Liver (tissue), 9 donors: ENCODE results near the gene GJB1. TPM values are rescaled to one million over a fixed set of nuclear protein-coding genes. Genes with fewer than 3 reads are reported as not detected.

Experiments
- DNase-seq: peaks from one replicate; pipeline ENCODE4 v3.0.0-alpha.2; 2017; ENCODE audit warnings: low spot score
- H3K27ac ChIP-seq, 2 donors: one replicate each; pipeline ENCODE4 v1.7.0; 2013; ENCODE audit warnings: inconsistent platforms in 2 of 2, low read length in 2 of 2, control low read depth in 1 of 2, low read depth in 1 of 2, mild to moderate bottlenecking in 1 of 2
- H3K27me3 ChIP-seq, 4 donors: one replicate each; pipeline versions ENCODE4 v1.6.1 to v1.7.0; 2013; ENCODE audit warnings: low read length in 3 of 4, inconsistent platforms in 1 of 4, mild to moderate bottlenecking in 1 of 4, moderate library complexity in 1 of 4; ENCODE audit not compliant: control insufficient read depth in 4 of 4, insufficient read depth in 4 of 4
- H3K36me3 ChIP-seq, 4 donors: one replicate each; pipeline versions ENCODE4 v1.6.1 to v1.7.0; 2013; ENCODE audit warnings: low read length in 3 of 4, mild to moderate bottlenecking in 3 of 4, low read depth in 1 of 4, moderate library complexity in 1 of 4; ENCODE audit not compliant: control insufficient read depth in 4 of 4, insufficient read depth in 3 of 4
- H3K4me1 ChIP-seq, 4 donors: one replicate each; pipeline versions ENCODE4 v1.6.1 to v1.7.0; 2013; ENCODE audit warnings: low read length in 3 of 4, mild to moderate bottlenecking in 3 of 4, moderate library complexity in 1 of 4; ENCODE audit not compliant: control insufficient read depth in 4 of 4, insufficient read depth in 4 of 4
- H3K4me3 ChIP-seq, 3 donors: one replicate each; pipeline versions ENCODE4 v1.6.1 to v1.7.0; 2013; ENCODE audit warnings: low read length in 3 of 3, control low read depth in 1 of 3, low read depth in 1 of 3, mild to moderate bottlenecking in 1 of 3
- H3K9ac ChIP-seq, 2 donors: one replicate each; pipeline ENCODE4 v1.7.0; 2013; ENCODE audit warnings: low read length in 2 of 2, mild to moderate bottlenecking in 2 of 2, moderate library complexity in 2 of 2, control low read depth in 1 of 2, low read depth in 1 of 2
- H3K9me3 ChIP-seq, 4 donors: one replicate each; pipeline versions ENCODE4 v1.6.1 to v1.7.0; 2013; ENCODE audit warnings: low read length in 3 of 4; ENCODE audit not compliant: control insufficient read depth in 4 of 4
- EGR1 ChIP-seq, 2 donors: IDR thresholded peaks; 2 replicates each; pipeline ENCODE4 v1.6.1; 2016 to 2018; ENCODE audit warnings: antibody characterized with exemption in 2 of 2, low read depth in 2 of 2
- FOXA1 ChIP-seq: IDR thresholded peaks from 2 replicates; pipeline ENCODE4 v1.6.1; 2016; ENCODE audit warnings: antibody characterized with exemption
- GABPA ChIP-seq, 2 donors: IDR thresholded peaks in 1 of 2; conservative IDR thresholded peaks in 1 of 2; 2 replicates each; pipeline ENCODE4 v1.6.1; 2016; ENCODE audit warnings: antibody characterized with exemption in 2 of 2, mild to moderate bottlenecking in 1 of 2, moderate library complexity in 1 of 2
- HNF4A ChIP-seq, 2 donors: conservative IDR thresholded peaks; 2 replicates each; pipeline ENCODE4 v1.6.1; 2016; ENCODE audit warnings: antibody characterized with exemption in 2 of 2, mild to moderate bottlenecking in 2 of 2
- HNF4G ChIP-seq: IDR thresholded peaks from 2 replicates; pipeline ENCODE4 v1.6.1; 2016; ENCODE audit warnings: antibody characterized with exemption
- JUND ChIP-seq, 2 donors: IDR thresholded peaks; 2 replicates each; pipeline ENCODE4 v1.6.1; 2016; ENCODE audit warnings: antibody characterized with exemption in 2 of 2
- MAX ChIP-seq: IDR thresholded peaks from 2 replicates; pipeline ENCODE4 v1.6.1; 2016; ENCODE audit warnings: antibody characterized with exemption
- NR2F2 ChIP-seq: IDR thresholded peaks from 2 replicates; pipeline ENCODE4 v1.6.1; 2016; ENCODE audit warnings: antibody characterized with exemption
- RAD21 ChIP-seq, 2 donors: IDR thresholded peaks; 2 replicates each; pipeline ENCODE4 v1.6.1; 2016; ENCODE audit warnings: antibody characterized with exemption in 2 of 2, mild to moderate bottlenecking in 2 of 2
- RXRA ChIP-seq, 2 donors: IDR thresholded peaks; 2 replicates each; pipeline ENCODE4 v1.6.1; 2017 to 2018; ENCODE audit warnings: antibody characterized with exemption in 2 of 2, mild to moderate bottlenecking in 1 of 2
- SP1 ChIP-seq: IDR thresholded peaks from 2 replicates; pipeline ENCODE4 v1.6.1; 2018; ENCODE audit warnings: antibody characterized with exemption, mild to moderate bottlenecking
- TAF1 ChIP-seq: conservative IDR thresholded peaks from 2 replicates; pipeline ENCODE4 v1.6.1; 2016; ENCODE audit warnings: antibody characterized with exemption, mild to moderate bottlenecking
- YY1 ChIP-seq: IDR thresholded peaks from 2 replicates; pipeline ENCODE4 v1.6.1; 2016; ENCODE audit warnings: antibody characterized with exemption, mild to moderate bottlenecking
- ZBTB33 ChIP-seq: IDR thresholded peaks from 2 replicates; pipeline ENCODE4 v1.6.1; 2016; ENCODE audit warnings: antibody characterized with exemption
- WGBS: extraction: QIAGEN DNeasy Blood & Tissue Kit; methylation state at CpG from one replicate; pipeline ENCODE4 v1.1.7; 2013; 5-methylcytosine and 5-hydroxymethylcytosine counted together
- polyA plus RNA-seq, 2 donors: library from polyadenylated mRNA; stranded (reverse) in 1 of 2; unstranded in 1 of 2; fragments of 200-250 nt in 1 of 2; fragments of >200 nt in 1 of 2; fragmentation: Nextera tagmentation in 1 of 2; extraction: Ambion mirVana in 1 of 2; gene quantifications; one replicate each; pipeline versions ENCODE4 v1.2.1 to v1.2.3, GENCODE V29; 2013 to 2015
- total RNA-seq, 2 donors: library from RNA; depleted of rRNA; stranded (reverse); fragments of >200 nt; gene quantifications; one replicate each; pipeline ENCODE4 v1.2.3, GENCODE V29; 2014
- TF ChIP-seq, protein P1 (sequence below): IDR thresholded peaks from 2 replicates; pipeline ENCODE4 v1.6.1; 2016; ENCODE audit warnings: antibody characterized with exemption, mild to moderate bottlenecking
- TF ChIP-seq, protein P2 (sequence below): fragments of 150-350 bp; IDR thresholded peaks from 2 replicates; pipeline ENCODE4 v1.5.1; 2017; ENCODE audit warnings: improper control_type of control experiment, low read depth, low read length; ENCODE audit not compliant: missing input control
- TF ChIP-seq, protein P3 (sequence below): IDR thresholded peaks from 2 replicates; pipeline ENCODE4 v1.6.1; 2016; ENCODE audit warnings: antibody characterized with exemption
- donor health status: healthy.
- donor health status: healthy.
- donor health status: healthy.
- donor health status: healthy.
- donor health status: healthy.

The GJB1 gene
- total and polyA plus RNA-seq, 4 donors, result 77.1 to 251 (median 199) TPM

- Histone ChIP-seq H3K4me3 (no peak overlapping the region), H3K27me3 (no peaks in the 10 kb centered on the region)
- no peak for DNase-seq
Observed at GRCh38 chrX:71244359-71245128, 21.5 kb downstream of the GJB1 start.

More at GRCh38 chrX:71244359-71245128, 21.5 kb downstream of the GJB1 start:
- no peaks in the 10 kb centered on the region for H3K4me1 ChIP-seq
- H3K27ac ChIP-seq, result no peak overlapping the region
- TF ChIP-seq GABPA (IDR thresholded peaks at IDR 0.05 in 1 of 2, conservative IDR thresholded peaks at IDR 0.05 in 1 of 2) (no peak), EGR1 (IDR thresholded peaks at IDR 0.05; ENCODE audit: low read depth in 2 of 2) (no peak), ZBTB33 (no peak), MAX (no peak), FOXA1 (no peak), TAF1 (no peak), RXRA (IDR thresholded peaks at IDR 0.05) (no peak), HNF4G (no peak), NR2F2 (no peak), JUND (IDR thresholded peaks at IDR 0.05) (no peak), HNF4A (conservative IDR thresholded peaks at IDR 0.05) (no peak), SP1 (no peak), RAD21 (IDR thresholded peaks at IDR 0.05) (no peak), YY1 (no peak)
- TF ChIP-seq, protein P1, sequence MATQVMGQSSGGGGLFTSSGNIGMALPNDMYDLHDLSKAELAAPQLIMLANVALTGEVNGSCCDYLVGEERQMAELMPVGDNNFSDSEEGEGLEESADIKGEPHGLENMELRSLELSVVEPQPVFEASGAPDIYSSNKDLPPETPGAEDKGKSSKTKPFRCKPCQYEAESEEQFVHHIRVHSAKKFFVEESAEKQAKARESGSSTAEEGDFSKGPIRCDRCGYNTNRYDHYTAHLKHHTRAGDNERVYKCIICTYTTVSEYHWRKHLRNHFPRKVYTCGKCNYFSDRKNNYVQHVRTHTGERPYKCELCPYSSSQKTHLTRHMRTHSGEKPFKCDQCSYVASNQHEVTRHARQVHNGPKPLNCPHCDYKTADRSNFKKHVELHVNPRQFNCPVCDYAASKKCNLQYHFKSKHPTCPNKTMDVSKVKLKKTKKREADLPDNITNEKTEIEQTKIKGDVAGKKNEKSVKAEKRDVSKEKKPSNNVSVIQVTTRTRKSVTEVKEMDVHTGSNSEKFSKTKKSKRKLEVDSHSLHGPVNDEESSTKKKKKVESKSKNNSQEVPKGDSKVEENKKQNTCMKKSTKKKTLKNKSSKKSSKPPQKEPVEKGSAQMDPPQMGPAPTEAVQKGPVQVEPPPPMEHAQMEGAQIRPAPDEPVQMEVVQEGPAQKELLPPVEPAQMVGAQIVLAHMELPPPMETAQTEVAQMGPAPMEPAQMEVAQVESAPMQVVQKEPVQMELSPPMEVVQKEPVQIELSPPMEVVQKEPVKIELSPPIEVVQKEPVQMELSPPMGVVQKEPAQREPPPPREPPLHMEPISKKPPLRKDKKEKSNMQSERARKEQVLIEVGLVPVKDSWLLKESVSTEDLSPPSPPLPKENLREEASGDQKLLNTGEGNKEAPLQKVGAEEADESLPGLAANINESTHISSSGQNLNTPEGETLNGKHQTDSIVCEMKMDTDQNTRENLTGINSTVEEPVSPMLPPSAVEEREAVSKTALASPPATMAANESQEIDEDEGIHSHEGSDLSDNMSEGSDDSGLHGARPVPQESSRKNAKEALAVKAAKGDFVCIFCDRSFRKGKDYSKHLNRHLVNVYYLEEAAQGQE, result no peak
- TF ChIP-seq, protein P2, sequence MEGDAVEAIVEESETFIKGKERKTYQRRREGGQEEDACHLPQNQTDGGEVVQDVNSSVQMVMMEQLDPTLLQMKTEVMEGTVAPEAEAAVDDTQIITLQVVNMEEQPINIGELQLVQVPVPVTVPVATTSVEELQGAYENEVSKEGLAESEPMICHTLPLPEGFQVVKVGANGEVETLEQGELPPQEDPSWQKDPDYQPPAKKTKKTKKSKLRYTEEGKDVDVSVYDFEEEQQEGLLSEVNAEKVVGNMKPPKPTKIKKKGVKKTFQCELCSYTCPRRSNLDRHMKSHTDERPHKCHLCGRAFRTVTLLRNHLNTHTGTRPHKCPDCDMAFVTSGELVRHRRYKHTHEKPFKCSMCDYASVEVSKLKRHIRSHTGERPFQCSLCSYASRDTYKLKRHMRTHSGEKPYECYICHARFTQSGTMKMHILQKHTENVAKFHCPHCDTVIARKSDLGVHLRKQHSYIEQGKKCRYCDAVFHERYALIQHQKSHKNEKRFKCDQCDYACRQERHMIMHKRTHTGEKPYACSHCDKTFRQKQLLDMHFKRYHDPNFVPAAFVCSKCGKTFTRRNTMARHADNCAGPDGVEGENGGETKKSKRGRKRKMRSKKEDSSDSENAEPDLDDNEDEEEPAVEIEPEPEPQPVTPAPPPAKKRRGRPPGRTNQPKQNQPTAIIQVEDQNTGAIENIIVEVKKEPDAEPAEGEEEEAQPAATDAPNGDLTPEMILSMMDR, result no peak
- TF ChIP-seq, protein P3, sequence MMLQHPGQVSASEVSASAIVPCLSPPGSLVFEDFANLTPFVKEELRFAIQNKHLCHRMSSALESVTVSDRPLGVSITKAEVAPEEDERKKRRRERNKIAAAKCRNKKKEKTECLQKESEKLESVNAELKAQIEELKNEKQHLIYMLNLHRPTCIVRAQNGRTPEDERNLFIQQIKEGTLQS, result no peak
- H3K9ac ChIP-seq, result no peak overlapping the region
- H3K36me3 ChIP-seq, result peaks cover 6 to 69% (median 33%) of the 10 kb centered on the region in 4 donors
- WGBS, result 97% methylated on average over 9 of the region's 9 CpGs
- H3K9me3 ChIP-seq, result no peaks in the 10 kb centered on the region
